PC-3 (cell line): Measurements from ENCODE around the gene ARID4A. TPM values are rescaled to one million over a fixed set of nuclear protein-coding genes. Genes with fewer than 3 reads are reported as not detected.
"Not testable (repeated sequence)": the region's sequence is repeated elsewhere in the genome, so short reads cannot be mapped to it uniquely, and the experiment has no call there.

Experiments
- ATAC-seq: fragments of 200-7000 bp; cut with Tn5 transposase; 2 replicates; pipeline ENCODE4 v1.9.1; 2020; ENCODE audit warnings: mild to moderate bottlenecking, moderate library complexity
- BruUV-seq: library from RNA; stranded (reverse); fragments of 400-500 nt; replicated peaks from 2 replicates; lab custom pipeline; 2021; lab: Mats Ljungman, UMichigan
- CTCF ChIA-PET: fragments of 300-600 bp; sonication (Branson Sonifier 250); formaldehyde crosslinking; loops from one replicate; lab custom pipeline; 2022; ENCODE audit warnings: antibody characterized with exemption; lab: Charles Lee
- POLR2A ChIA-PET: fragments of 300-600 bp; sonication (Branson Sonifier 250); formaldehyde crosslinking; loops from one replicate; lab custom pipeline; 2022; ENCODE audit warnings: antibody characterized with exemption; ENCODE audit not compliant: unreplicated experiment; lab: Charles Lee
- DNase-seq: peaks from one replicate; pipeline ENCODE4 v3.0.0-alpha.2; 2015
- H2AFZ ChIP-seq: fragments of 300-600 bp; sonication (generic); 2 replicates; pipeline ENCODE4 v1.6.0; 2016; ENCODE audit warnings: antibody characterized with exemption, low read length
- H3F3A ChIP-seq: fragments of 300-600 bp; sonication (generic); one replicate; pipeline ENCODE4 v1.6.0; 2017; ENCODE audit warnings: antibody characterized with exemption, low read length, control low read depth, mild to moderate bottlenecking; ENCODE audit not compliant: unreplicated experiment
- H3K27ac ChIP-seq: fragments of 300-600 bp; sonication (generic); 2 replicates; pipeline ENCODE4 v1.5.1; 2016; ENCODE audit warnings: mild to moderate bottlenecking, low read length
- H3K27me3 ChIP-seq: fragments of 300-600 bp; sonication (generic); 2 replicates; pipeline ENCODE4 v1.6.1; 2016; ENCODE audit warnings: low read length, mixed read lengths
- H3K36me3 ChIP-seq: fragments of 300-600 bp; sonication (generic); 2 replicates; pipeline ENCODE4 v1.6.1; 2016; ENCODE audit warnings: low read depth, mixed run types, low read length, mixed read lengths
- H3K4me1 ChIP-seq: fragments of 300-600 bp; sonication (generic); 2 replicates; pipeline ENCODE4 v1.5.1; 2016; ENCODE audit warnings: low read length; ENCODE audit not compliant: insufficient read depth
- H3K4me2 ChIP-seq: fragments of 300-600 bp; sonication (generic); 2 replicates; pipeline ENCODE4 v1.6.0; 2016; ENCODE audit warnings: low read length
- H3K4me3 ChIP-seq: fragments of 300-600 bp; sonication (generic); 2 replicates; pipeline ENCODE4 v1.5.1; 2016; ENCODE audit warnings: mild to moderate bottlenecking, low read length, mixed read lengths
- H3K79me2 ChIP-seq: fragments of 300-600 bp; sonication (generic); 2 replicates; pipeline ENCODE4 v1.6.1; 2017; ENCODE audit warnings: low read length, mixed read lengths
- H3K9ac ChIP-seq: fragments of 300-600 bp; sonication (generic); 2 replicates; pipeline ENCODE4 v1.6.0; 2016; ENCODE audit warnings: mild to moderate bottlenecking, low read length
- H3K9me2 ChIP-seq: fragments of 300-600 bp; sonication (generic); replicated peaks from 2 replicates; pipeline ENCODE4 v1.6.1; 2016; ENCODE audit warnings: mixed run types, low read length, mixed read lengths
- H3K9me3 ChIP-seq: fragments of 300-600 bp; sonication (generic); 2 replicates; pipeline ENCODE4 v1.6.1; 2016; ENCODE audit warnings: low read length, mixed read lengths
- H4K20me1 ChIP-seq: fragments of 300-600 bp; sonication (generic); 2 replicates; pipeline ENCODE4 v1.6.1; 2016; ENCODE audit warnings: low read length, mixed read lengths
- CTCF ChIP-seq: fragments of 300-600 bp; sonication (generic); conservative IDR thresholded peaks from 2 replicates; pipeline ENCODE4 v1.5.1; 2017; ENCODE audit warnings: antibody characterized with exemption, low read depth, mild to moderate bottlenecking, low read length
- EZH2 ChIP-seq: fragments of 300-600 bp; sonication (generic); IDR thresholded peaks from one replicate; pipeline ENCODE4 v1.6.1; 2017; ENCODE audit warnings: antibody characterized with exemption, mild to moderate bottlenecking, low read length; ENCODE audit not compliant: unreplicated experiment
- EZH2phosphoT487 ChIP-seq: fragments of 300-600 bp; sonication (generic); IDR thresholded peaks from 2 replicates; pipeline ENCODE4 v1.6.1; 2018; ENCODE audit warnings: mild to moderate bottlenecking, antibody characterized with exemption, low read length, borderline replicate concordance
- intact Hi-C: fragments of 100-400 bp; cut with micrococcal nuclease; formaldehyde crosslinking; loops from 2 replicates; pipeline ENCODE4 v1.9.0; 2023
- total RNA-seq: library from RNA; depleted of rRNA; stranded (reverse); fragments of >200 nt; gene quantifications from 2 replicates; pipeline ENCODE4 v1.2.3, GENCODE V29; 2014

The ARID4A gene
- total RNA-seq, 1 experiment from 2014 or later = 7.3 TPM

DNA sequence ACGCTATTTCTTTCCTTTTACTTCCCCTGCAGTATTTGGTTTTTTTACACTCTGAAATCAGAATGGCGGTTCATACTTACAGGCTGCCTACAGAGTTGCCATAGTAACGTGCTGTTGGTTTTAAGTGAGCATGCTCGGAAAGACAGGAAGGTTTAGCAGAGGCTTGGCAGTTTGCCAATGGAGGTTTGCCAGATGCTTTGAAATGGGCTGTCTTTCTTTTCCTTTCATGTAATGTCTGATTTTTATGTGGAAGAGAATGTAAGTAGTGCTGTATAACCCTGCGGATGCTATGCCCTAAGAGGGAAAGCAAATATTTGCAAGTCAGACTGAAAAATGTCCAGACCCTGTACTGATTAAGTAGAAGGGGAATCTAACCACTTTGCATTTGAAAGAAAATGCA lies 32.8 kb downstream of the ARID4A start:
- H3K27me3 ChIP-seq = no peaks in the 10 kb centered on the region
- H3K9me2 ChIP-seq = no peaks in the 10 kb centered on the region
- no peak overlapping the region for H3K4me2 ChIP-seq
- TF ChIP-seq EZH2 = no peak
- no peak for TF ChIP-seq CTCF
- no peak for TF ChIP-seq EZH2phosphoT487
- POLR2A ChIA-PET = no interaction called here
- no peak overlapping the region for H3K4me3 ChIP-seq
- intact Hi-C loops = loop anchor here (1.0 kb wide), 1 partner anchor 33 kb away; the partner anchor contains the start of gene ARID4A
- H4K20me1 ChIP-seq = no peaks in the 10 kb centered on the region
- no TSS peak for BruUV-seq
- H2AFZ ChIP-seq = no peak overlapping the region
- no peak overlapping the region for H3K9ac ChIP-seq
- H3K4me1 ChIP-seq = peaks cover 6% of the 10 kb centered on the region; the same call in 1 of the 2 replicates
- peaks cover 41% of the 10 kb centered on the region for H3K36me3 ChIP-seq
- ATAC-seq (peak; percentile 90), DNase-seq (peak; percentile 84)
- no peaks in the 10 kb centered on the region for H3F3A ChIP-seq
- CTCF ChIA-PET = no interaction called here
- no peak overlapping the region for H3K27ac ChIP-seq
- no peaks in the 10 kb centered on the region for H3K79me2 ChIP-seq
- no peaks in the 10 kb centered on the region for H3K9me3 ChIP-seq

- Histone ChIP-seq H3K4me2 (no peak overlapping the region), H3F3A (no peaks in the 10 kb centered on the region), H3K4me3 (no peak overlapping the region), H3K79me2 (no peaks in the 10 kb centered on the region), H2AFZ (no peak overlapping the region), H4K20me1 (no peaks in the 10 kb centered on the region), H3K9ac (no peak overlapping the region), H3K27me3 (no peaks in the 10 kb centered on the region), H3K36me3 (peaks cover 34% of the 10 kb centered on the region), H3K9me2 (no peaks in the 10 kb centered on the region), H3K9me3 (no peaks in the 10 kb centered on the region), H3K4me1 (peaks cover 6% of the 10 kb centered on the region; the same call in 1 of the 2 replicates), H3K27ac (no peak overlapping the region)
- intact Hi-C loops = no loop called here
- TF ChIP-seq EZH2 = no peak
- no peak for TF ChIP-seq EZH2phosphoT487
- no peak for TF ChIP-seq CTCF
- CTCF ChIA-PET = no interaction called here
- no peak for ATAC-seq
- POLR2A ChIA-PET = no interaction called here
- no TSS peak for BruUV-seq
- no peak for DNase-seq
Measured at GRCh38 chr14:58332561-58332960, 34.2 kb downstream of the ARID4A start.

DNA sequence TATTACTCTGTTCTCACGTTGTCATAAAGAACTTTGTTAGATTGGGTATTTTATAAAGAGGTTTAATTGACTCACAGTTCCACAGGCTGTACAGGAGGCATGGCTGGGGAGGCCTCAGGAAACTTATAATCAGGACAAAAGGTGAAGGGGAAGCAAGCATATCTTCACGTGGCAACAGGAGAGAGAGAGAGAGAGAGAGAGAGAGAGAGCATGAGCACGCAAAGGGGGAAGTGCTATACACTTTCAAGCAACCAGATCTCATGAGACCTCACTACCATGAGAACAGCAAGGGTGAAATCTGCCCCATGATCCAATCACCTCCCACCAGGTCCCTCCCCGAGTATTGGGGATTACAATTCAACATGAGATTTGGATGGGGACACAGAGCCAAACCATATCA lies 41.3 kb downstream of the ARID4A start:
- H3K4me3 ChIP-seq, H2AFZ ChIP-seq, H3K79me2 ChIP-seq, H3K36me3 ChIP-seq, H3K27me3 ChIP-seq, H3K9me2 ChIP-seq, H3K4me1 ChIP-seq, POLR2A ChIA-PET, H3K27ac ChIP-seq, CTCF ChIA-PET, H3K9me3 ChIP-seq, H3K9ac ChIP-seq, H4K20me1 ChIP-seq, H3K4me2 ChIP-seq, ATAC-seq, intact Hi-C loops, BruUV-seq, DNase-seq, H3F3A ChIP-seq: not testable (repeated sequence)
